Measurements from ENCODE around the gene GSPT1. TPM values are rescaled to one million over a fixed set of nuclear protein-coding genes. Genes with fewer than 3 reads are reported as not detected.

GSPT1 gene
- total and polyA plus RNA-seq, 2 donors (not counting 1 experiment from before 2014, with no cell fraction given): 20.6 to 72.6 TPM

- DNase-seq (peak; percentile 49), ATAC-seq (ENCODE audit: low read depth) (no peak)
Measured at GRCh38 chr16:11914210-11915113, 1.3 kb downstream of the GSPT1 start.

More at GRCh38 chr16:11914210-11915113, 1.3 kb downstream of the GSPT1 start:
- H3K9me3 Mint-ChIP-seq (ENCODE audit: insufficient read depth): no peaks in the 10 kb centered on the region
- H3K4me3 Mint-ChIP-seq: peak overlapping the region; percentile 91
- peak overlapping the region; percentile 93 for H3K4me2 ChIP-seq (replicated peaks; ENCODE audit: low read depth, low read length, poor library complexity, severe bottlenecking)
- WGBS (ENCODE audit: insufficient coverage): 2% methylated on average over 20 of the region's 30 CpGs
- TF ChIP-seq CTCF (IDR thresholded peaks at IDR 0.05) (no peak), EZH2 (IDR thresholded peaks at IDR 0.05; ENCODE audit: borderline replicate concordance, insufficient read depth, low read depth, low read length, poor library complexity, severe bottlenecking) (no peak)
- H3K4me1 Mint-ChIP-seq: peaks cover 42% of the 10 kb centered on the region
- H3K36me3 ChIP-seq (replicated peaks in 1 of 2; ENCODE audit: control extremely low read depth in 1 of 2, control insufficient read depth in 1 of 2, extremely low read depth in 1 of 2, insufficient read depth in 2 of 2, low read length in 1 of 2): no peaks in the 10 kb centered on the region
- H3K27me3 Mint-ChIP-seq: peaks cover 3% of the 10 kb centered on the region
- H3K4me3 ChIP-seq (ENCODE audit: control extremely low read depth in 1 of 5, extremely low read depth in 1 of 5, insufficient read depth in 1 of 5, low read depth in 2 of 5, low read length in 4 of 5): peak overlapping the region; percentile 56 to 78 (median 71)
- H3K9ac ChIP-seq (ENCODE audit: low read length): peak overlapping the region; percentile 76
- peaks cover 40% of the 10 kb centered on the region for H4K20me1 ChIP-seq (ENCODE audit: control insufficient read depth, insufficient read depth, low read length, poor library complexity, severe bottlenecking)
- ChIA-PET POLR2A (interaction anchor here (0.6 kb wide), 1 partner anchor 47 kb away, joined by 8 read pairs; no protein-coding TSS in a partner anchor), CTCF (interaction anchor here (1.2 to 1.6 kb wide), 2 partner anchors 63 to 153 kb away, joined by 3 to 10 read pairs; partner anchors contain the start of gene RSL1D1)
- peaks cover 34 to 39% of the 10 kb centered on the region in 2 donors for H3K4me1 ChIP-seq (ENCODE audit: control insufficient read depth in 2 of 2, insufficient read depth in 2 of 2, low read length in 2 of 2)
- H3K27me3 ChIP-seq (replicated peaks in 1 of 4; ENCODE audit: control extremely low read depth in 1 of 4, control insufficient read depth in 3 of 4, insufficient read depth in 4 of 4, low read length in 3 of 4): no peaks in the 10 kb centered on the region
- peaks cover 56% of the 10 kb centered on the region for H3K79me2 ChIP-seq (ENCODE audit: control insufficient read depth, insufficient read depth, low read length)
- intact Hi-C loops (cut with micrococcal nuclease): loop anchor here (2.0 to 10.0 kb wide), 2 partner anchors 62 to 660 kb away; partner anchors contain the start of genes SNX29 and SOCS1
- peak overlapping the region; percentile 82 for H2AFZ ChIP-seq (ENCODE audit: insufficient read depth, low read depth, low read length, poor library complexity, severe bottlenecking)
- H3K9me3 ChIP-seq (ENCODE audit: control extremely low read depth in 1 of 3, control insufficient read depth in 2 of 3, insufficient read depth in 1 of 3, low read length in 2 of 3): no peaks in the 10 kb centered on the region
- H3K27ac Mint-ChIP-seq: peak overlapping the region; percentile 90
- peak overlapping the region; percentile 19 to 82 for H3K27ac ChIP-seq (ENCODE audit: low read length in 2 of 2)

All from B cell (primary cell).